Gastroesophageal sphincter (tissue), 4 donors: ENCODE data around the gene CLSTN1. TPM values are rescaled to one million over a fixed set of nuclear protein-coding genes. Genes with fewer than 3 reads are reported as not detected.

ENCODE experiments used
- ATAC-seq: fragments of 150-250 bp; one replicate; pipeline ENCODE4 v1.9.1; 2016; ENCODE audit warnings: mild to moderate bottlenecking, moderate library complexity
- H3K27ac ChIP-seq, 4 donors: fragments of 200-600 bp; sonication (generic) in 3 of 4; 1 replicate in 3 of 4; 2 replicates in 1 of 4; pipeline ENCODE4 v1.5.1; 2016 to 2019
- H3K27me3 ChIP-seq: fragments of 200-600 bp; sonication (generic); one replicate; pipeline ENCODE4 v1.5.1; 2019
- H3K36me3 ChIP-seq, 2 donors: fragments of 200-600 bp; sonication (generic); one replicate each; pipeline ENCODE4 v1.5.1; 2019; ENCODE audit warnings: control low read depth in 1 of 2
- H3K4me1 ChIP-seq, 3 donors: fragments of 200-600 bp; sonication (generic); 1 replicate in 2 of 3; 2 replicates in 1 of 3; pipeline ENCODE4 v1.5.1; 2016 to 2019; ENCODE audit warnings: control low read depth in 2 of 3
- H3K4me3 ChIP-seq, 2 donors: fragments of 200-600 bp; sonication (generic); one replicate each; pipeline ENCODE4 v1.5.1; 2019; ENCODE audit warnings: mild to moderate bottlenecking in 1 of 2, moderate library complexity in 1 of 2
- H3K9me3 ChIP-seq, 3 donors: fragments of 200-600 bp; sonication (generic); one replicate each; pipeline ENCODE4 v1.5.1; 2017 to 2019; ENCODE audit warnings: control low read depth in 2 of 3
- EP300 ChIP-seq: sonication (generic); formaldehyde crosslinking; IDR thresholded peaks from one replicate; pipeline ENCODE4 v1.6.1; 2017; ENCODE audit warnings: antibody characterized with exemption, mild to moderate bottlenecking
- POLR2A ChIP-seq, 2 donors: fragments of 450-650 bp; IDR thresholded peaks; one replicate each; pipeline ENCODE4 v1.6.1; 2017; ENCODE audit warnings: antibody characterized with exemption in 2 of 2, mild to moderate bottlenecking in 2 of 2, moderate library complexity in 1 of 2
- POLR2AphosphoS5 ChIP-seq: sonication (generic); formaldehyde crosslinking; IDR thresholded peaks from one replicate; pipeline ENCODE4 v1.6.1; 2017; ENCODE audit warnings: antibody characterized with exemption
- WGBS, 2 donors: methylation state at CpG; one replicate each; pipeline ENCODE4 v1.1.5; 2018; ENCODE audit warnings: low coverage in 1 of 2; 5-methylcytosine and 5-hydroxymethylcytosine counted together
- total RNA-seq, 4 donors: library from RNA; depleted of rRNA; stranded (reverse); fragments of >200 nt; gene quantifications; one replicate each; pipeline ENCODE4 v1.1.0, GENCODE V29; 2016
- TF ChIP-seq, protein P1 (sequence below), 4 experiments: fragments of 200-600 bp in 2 of 4; fragments of 450-650 bp in 2 of 4; sonication (generic) in 1 of 4; IDR thresholded peaks; one replicate each; pipeline ENCODE4 v1.5.1; 2017 to 2019; ENCODE audit warnings: antibody characterized with exemption in 4 of 4, mild to moderate bottlenecking in 2 of 4, moderate library complexity in 2 of 4

The CLSTN1 gene
- total RNA-seq, 4 donors from 2014 or later, result 45.1 to 95.4 (median 58.7) TPM

DNA sequence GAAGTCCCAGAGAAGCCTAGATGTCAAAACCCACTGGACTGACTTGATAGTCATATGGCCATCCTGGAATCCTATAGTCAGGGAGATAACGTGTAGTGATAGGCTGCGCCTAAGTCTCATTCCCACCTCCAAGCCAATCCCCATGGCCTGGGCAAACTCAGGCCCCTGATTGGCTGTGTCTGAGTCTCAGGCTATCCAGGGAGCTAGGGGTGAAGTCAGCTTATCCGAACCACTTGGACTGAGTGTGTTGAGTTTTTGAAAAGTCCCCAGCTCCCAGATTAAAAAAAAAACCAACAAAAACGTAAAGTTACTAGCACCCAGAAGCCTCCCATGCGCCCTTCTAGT lies 120.6 kb downstream of the CLSTN1 start:
- TF ChIP-seq, protein P1, sequence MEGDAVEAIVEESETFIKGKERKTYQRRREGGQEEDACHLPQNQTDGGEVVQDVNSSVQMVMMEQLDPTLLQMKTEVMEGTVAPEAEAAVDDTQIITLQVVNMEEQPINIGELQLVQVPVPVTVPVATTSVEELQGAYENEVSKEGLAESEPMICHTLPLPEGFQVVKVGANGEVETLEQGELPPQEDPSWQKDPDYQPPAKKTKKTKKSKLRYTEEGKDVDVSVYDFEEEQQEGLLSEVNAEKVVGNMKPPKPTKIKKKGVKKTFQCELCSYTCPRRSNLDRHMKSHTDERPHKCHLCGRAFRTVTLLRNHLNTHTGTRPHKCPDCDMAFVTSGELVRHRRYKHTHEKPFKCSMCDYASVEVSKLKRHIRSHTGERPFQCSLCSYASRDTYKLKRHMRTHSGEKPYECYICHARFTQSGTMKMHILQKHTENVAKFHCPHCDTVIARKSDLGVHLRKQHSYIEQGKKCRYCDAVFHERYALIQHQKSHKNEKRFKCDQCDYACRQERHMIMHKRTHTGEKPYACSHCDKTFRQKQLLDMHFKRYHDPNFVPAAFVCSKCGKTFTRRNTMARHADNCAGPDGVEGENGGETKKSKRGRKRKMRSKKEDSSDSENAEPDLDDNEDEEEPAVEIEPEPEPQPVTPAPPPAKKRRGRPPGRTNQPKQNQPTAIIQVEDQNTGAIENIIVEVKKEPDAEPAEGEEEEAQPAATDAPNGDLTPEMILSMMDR (IDR thresholded peaks at IDR 0.05), result no peak
- TF ChIP-seq EP300 (no peak), POLR2A (IDR thresholded peaks at IDR 0.05) (no peak), POLR2AphosphoS5 (no peak)
- Histone ChIP-seq H3K9me3 (no peaks in the 10 kb centered on the region), H3K27me3 (no peaks in the 10 kb centered on the region), H3K27ac (no peak overlapping the region), H3K4me1 (no peaks in the 10 kb centered on the region), H3K36me3 (peaks cover 0 to 22% of the 10 kb centered on the region in 2 donors), H3K4me3 (no peak overlapping the region)
- ATAC-seq, result no peak
- 78 to 86% methylated on average over 3 to 5 of the region's 5 CpGs for whole genome bisulfite sequencing, 2 donors

GRCh38 chr1:9701665-9702064 lies 122.1 kb downstream of the CLSTN1 start:
- Histone ChIP-seq H3K4me3 (no peak overlapping the region), H3K4me1 (no peaks in the 10 kb centered on the region), H3K36me3 (peaks cover 0 to 30% of the 10 kb centered on the region in 2 donors), H3K27me3 (no peaks in the 10 kb centered on the region), H3K9me3 (no peaks in the 10 kb centered on the region), H3K27ac (no peak overlapping the region)
- no peak for ATAC-seq
- 64 to 89% methylated on average over 2 to 4 of the region's 4 CpGs for WGBS, 2 donors
- no peak for TF ChIP-seq POLR2AphosphoS5
- TF ChIP-seq, protein P1 (IDR thresholded peaks at IDR 0.05), result no peak
- TF ChIP-seq EP300, result no peak
- no peak for TF ChIP-seq POLR2A (IDR thresholded peaks at IDR 0.05)

GRCh38 chr1:9700340-9700739 lies 123.4 kb downstream of the CLSTN1 start:
- H3K4me3 ChIP-seq, result no peak overlapping the region
- no peaks in the 10 kb centered on the region for H3K27me3 ChIP-seq
- no peak for ATAC-seq
- H3K27ac ChIP-seq, result no peak overlapping the region
- peaks cover 0 to 30% of the 10 kb centered on the region in 2 donors for H3K36me3 ChIP-seq
- WGBS, 2 donors, result 61 to 83% methylated on average over 7 to 9 of the region's 12 CpGs
- TF ChIP-seq POLR2AphosphoS5 (no peak), EP300 (no peak), POLR2A (IDR thresholded peaks at IDR 0.05) (no peak)
- TF ChIP-seq, protein P1 (IDR thresholded peaks at IDR 0.05), result no peak
- no peaks in the 10 kb centered on the region for H3K9me3 ChIP-seq
- no peaks in the 10 kb centered on the region for H3K4me1 ChIP-seq

DNA sequence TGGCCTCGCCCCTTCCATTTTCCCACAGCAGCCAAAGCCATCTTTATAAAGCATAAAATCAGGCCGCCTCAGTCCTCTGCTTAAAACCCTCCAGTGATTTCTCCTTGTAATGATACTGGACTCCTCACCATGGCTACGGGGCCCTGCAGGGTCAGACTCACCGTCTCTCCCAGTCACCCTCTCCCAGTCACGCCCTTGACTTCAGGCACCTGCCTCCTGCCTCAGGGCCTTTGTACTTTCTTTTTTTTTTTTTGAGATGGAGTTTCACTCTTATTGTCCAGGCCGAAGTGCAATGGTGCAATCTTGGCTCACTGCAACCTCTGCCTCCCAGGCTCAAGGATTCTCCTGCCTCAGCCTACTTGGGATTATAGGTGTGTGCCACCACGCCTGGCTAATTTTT lies 124.4 kb downstream of the CLSTN1 start:
- Histone ChIP-seq H3K4me1 (no peaks in the 10 kb centered on the region), H3K27ac (no peak overlapping the region), H3K27me3 (no peaks in the 10 kb centered on the region), H3K9me3 (no peaks in the 10 kb centered on the region), H3K36me3 (peaks cover 0 to 34% of the 10 kb centered on the region in 2 donors), H3K4me3 (no peak overlapping the region)
- no peak for ATAC-seq
- TF ChIP-seq POLR2A (IDR thresholded peaks at IDR 0.05) (no peak), POLR2AphosphoS5 (no peak), EP300 (no peak)
- TF ChIP-seq, protein P1 (IDR thresholded peaks at IDR 0.05), result no peak
- 88 to 89% methylated on average over 5 to 6 of the region's 7 CpGs for WGBS, 2 donors

DNA sequence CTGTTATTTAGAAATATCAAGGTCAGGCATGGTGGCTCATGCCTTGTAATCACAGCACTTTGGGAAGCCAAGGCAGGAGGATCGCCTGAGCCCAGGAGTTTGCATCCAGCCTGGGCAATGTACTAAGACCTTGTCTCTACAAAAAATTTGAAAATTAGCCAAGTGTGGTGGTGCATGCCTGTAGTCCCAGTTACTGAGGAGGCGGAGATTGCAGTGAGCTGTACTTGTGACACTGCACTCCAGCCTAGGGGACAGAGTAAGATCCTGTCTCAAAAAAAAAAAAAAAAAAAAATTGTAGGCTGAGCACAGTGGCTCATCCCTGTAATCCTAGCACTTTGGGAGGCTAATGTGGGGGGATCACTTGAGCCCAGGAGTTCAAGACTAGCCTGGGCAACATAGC lies 127.0 kb downstream of the CLSTN1 start:
- WGBS, 2 donors, result 100% methylated on average over 2 of the region's 2 CpGs
- ATAC-seq, result no peak
- TF ChIP-seq EP300 (no peak), POLR2A (IDR thresholded peaks at IDR 0.05) (no peak), POLR2AphosphoS5 (no peak)
- TF ChIP-seq, protein P1 (IDR thresholded peaks at IDR 0.05), result no peak
- Histone ChIP-seq H3K27ac (no peak overlapping the region), H3K27me3 (no peaks in the 10 kb centered on the region), H3K9me3 (no peaks in the 10 kb centered on the region), H3K4me1 (no peaks in the 10 kb centered on the region), H3K4me3 (no peak overlapping the region), H3K36me3 (peaks cover 0 to 47% of the 10 kb centered on the region in 2 donors)
